Psoas muscle (tissue), 8 donors: ENCODE measurements around the gene SEMA3G. TPM values are rescaled to one million over a fixed set of nuclear protein-coding genes. Genes with fewer than 3 reads are reported as not detected.

ENCODE experiments used
- ATAC-seq, 4 donors: fragments of 200-7000 bp; cut with Tn5 transposase; one replicate each; pipeline ENCODE4 v1.9.1; 2020; ENCODE audit warnings: moderate library complexity in 3 of 4, mild to moderate bottlenecking in 2 of 4
- DNase-seq, 2 donors: peaks; one replicate each; pipeline ENCODE4 v3.0.0-alpha.2; 2020
- H3K27ac ChIP-seq: fragments of 200-600 bp; one replicate; pipeline ENCODE4 v1.8.0; 2022
- H3K27me3 ChIP-seq, 3 donors: fragments of 200-600 bp in 1 of 3; one replicate each; pipeline versions ENCODE4 v1.6.1 to v1.8.0; 2013 to 2022; ENCODE audit warnings: low read length in 2 of 3, mild to moderate bottlenecking in 2 of 3, moderate library complexity in 1 of 3; ENCODE audit not compliant: insufficient read depth in 3 of 3
- H3K36me3 ChIP-seq, 2 donors: fragments of 200-600 bp in 1 of 2; one replicate each; pipeline versions ENCODE4 v1.6.1 to v1.8.0; 2013 to 2022; ENCODE audit warnings: low read depth in 1 of 2, mild to moderate bottlenecking in 1 of 2, moderate library complexity in 1 of 2; ENCODE audit not compliant: insufficient read depth in 1 of 2
- H3K4me1 ChIP-seq: fragments of 200-600 bp; one replicate; pipeline ENCODE4 v1.8.0; 2022
- H3K4me3 ChIP-seq: fragments of 200-600 bp; one replicate; pipeline ENCODE4 v1.8.0; 2022; ENCODE audit warnings: mild to moderate bottlenecking
- H3K9me3 ChIP-seq: fragments of 200-600 bp; one replicate; pipeline ENCODE4 v1.8.0; 2022
- WGBS, 3 donors: extraction: QIAGEN DNeasy Blood & Tissue Kit; methylation state at CpG; one replicate each; pipeline versions ENCODE4 v1.1.6 to v1.1.7; 2013; 5-methylcytosine and 5-hydroxymethylcytosine counted together
- intact Hi-C, 2 donors: fragments of 100-400 bp; cut with DNase I; formaldehyde crosslinking; loops; one replicate each; pipeline versions ENCODE4 v1.11.0 to v1.14.2; 2022
- polyA plus RNA-seq, 3 donors: library from polyadenylated mRNA; stranded (reverse); fragments of 200-250 nt; gene quantifications; one replicate each; pipeline ENCODE4 v1.2.3, GENCODE V29; 2013
- total RNA-seq, 4 donors: library from RNA; stranded (reverse); fragmentation: NEBNext Ultra II Directional in 2 of 4; extraction: Animal tissue kit (Norgen Biotek cat#: 25700) in 2 of 4; gene quantifications; one replicate each; pipeline versions ENCODE4 v1.2.1 to v1.2.4, GENCODE V29; 2021 to 2023
- TF ChIP-seq, protein P1 (sequence below): fragments of 200-600 bp; IDR thresholded peaks from one replicate; pipeline ENCODE4 v1.8.0; 2022; ENCODE audit warnings: antibody characterized with exemption
- donor health status: healthy with polysubstance abuse.
- donor health status: DM: no; HTN: no; CAD: no; lungs with moderate emphysema.
- donor health status: Bipolar disorder and iron deficiency.
- donor health status: healthy.
- donor health status: DM: yes; HTN: yes; CAD: no.
- donor health status: DM: no; HTN: no; CAD: no.
- donor health status: DM: no; HTN: no; CAD: no.
- donor health status: DM: yes; HTN: yes; CAD: no.

The SEMA3G gene
- total and polyA plus RNA-seq, 7 donors, result 6.0 to 13.8 (median 6.5) TPM

DNA sequence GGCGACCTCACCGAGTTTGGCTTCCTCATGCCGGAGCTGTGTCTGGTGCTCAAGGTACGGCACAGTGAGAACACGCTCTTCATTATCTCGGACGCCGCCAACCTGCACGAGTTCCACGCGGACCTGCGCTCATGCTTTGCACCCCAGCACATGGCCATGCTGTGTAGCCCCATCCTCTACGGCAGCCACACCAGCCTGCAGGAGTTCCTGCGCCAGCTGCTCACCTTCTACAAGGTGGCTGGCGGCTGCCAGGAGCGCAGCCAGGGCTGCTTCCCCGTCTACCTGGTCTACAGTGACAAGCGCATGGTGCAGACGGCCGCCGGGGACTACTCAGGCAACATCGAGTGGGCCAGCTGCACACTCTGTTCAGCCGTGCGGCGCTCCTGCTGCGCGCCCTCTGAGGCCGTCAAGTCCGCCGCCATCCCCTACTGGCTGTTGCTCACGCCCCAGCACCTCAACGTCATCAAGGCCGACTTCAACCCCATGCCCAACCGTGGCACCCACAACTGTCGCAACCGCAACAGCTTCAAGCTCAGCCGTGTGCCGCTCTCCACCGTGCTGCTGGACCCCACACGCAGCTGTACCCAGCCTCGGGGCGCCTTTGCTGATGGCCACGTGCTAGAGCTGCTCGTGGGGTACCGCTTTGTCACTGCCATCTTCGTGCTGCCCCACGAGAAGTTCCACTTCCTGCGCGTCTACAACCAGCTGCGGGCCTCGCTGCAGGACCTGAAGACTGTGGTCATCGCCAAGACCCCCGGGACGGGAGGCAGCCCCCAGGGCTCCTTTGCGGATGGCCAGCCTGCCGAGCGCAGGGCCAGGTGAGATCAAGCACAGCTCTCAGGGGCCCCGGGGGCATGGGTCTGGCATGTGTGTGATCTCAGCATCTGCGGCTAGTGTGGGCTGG lies 43.1 kb upstream of the SEMA3G start:
- peaks cover 4 to 87% of the 10 kb centered on the region in 2 donors for H3K36me3 ChIP-seq
- no peaks in the 10 kb centered on the region for H3K9me3 ChIP-seq
- H3K4me3 ChIP-seq, result no peak overlapping the region
- DNase-seq (no peak), ATAC-seq (no peak)
- no peak overlapping the region for H3K27ac ChIP-seq
- H3K4me1 ChIP-seq, result peaks cover 29% of the 10 kb centered on the region
- TF ChIP-seq, protein P1, sequence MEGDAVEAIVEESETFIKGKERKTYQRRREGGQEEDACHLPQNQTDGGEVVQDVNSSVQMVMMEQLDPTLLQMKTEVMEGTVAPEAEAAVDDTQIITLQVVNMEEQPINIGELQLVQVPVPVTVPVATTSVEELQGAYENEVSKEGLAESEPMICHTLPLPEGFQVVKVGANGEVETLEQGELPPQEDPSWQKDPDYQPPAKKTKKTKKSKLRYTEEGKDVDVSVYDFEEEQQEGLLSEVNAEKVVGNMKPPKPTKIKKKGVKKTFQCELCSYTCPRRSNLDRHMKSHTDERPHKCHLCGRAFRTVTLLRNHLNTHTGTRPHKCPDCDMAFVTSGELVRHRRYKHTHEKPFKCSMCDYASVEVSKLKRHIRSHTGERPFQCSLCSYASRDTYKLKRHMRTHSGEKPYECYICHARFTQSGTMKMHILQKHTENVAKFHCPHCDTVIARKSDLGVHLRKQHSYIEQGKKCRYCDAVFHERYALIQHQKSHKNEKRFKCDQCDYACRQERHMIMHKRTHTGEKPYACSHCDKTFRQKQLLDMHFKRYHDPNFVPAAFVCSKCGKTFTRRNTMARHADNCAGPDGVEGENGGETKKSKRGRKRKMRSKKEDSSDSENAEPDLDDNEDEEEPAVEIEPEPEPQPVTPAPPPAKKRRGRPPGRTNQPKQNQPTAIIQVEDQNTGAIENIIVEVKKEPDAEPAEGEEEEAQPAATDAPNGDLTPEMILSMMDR, result no peak
- no peaks in the 10 kb centered on the region for H3K27me3 ChIP-seq
- intact Hi-C loops, result loop anchor here in 1 of 2 donors (10.0 kb wide), 1 partner anchor 187 kb away; no protein-coding TSS in a partner anchor
- WGBS, 3 donors, result 93 to 96% (median 95%) methylated on average over 58 to 59 of the region's 59 CpGs

DNA sequence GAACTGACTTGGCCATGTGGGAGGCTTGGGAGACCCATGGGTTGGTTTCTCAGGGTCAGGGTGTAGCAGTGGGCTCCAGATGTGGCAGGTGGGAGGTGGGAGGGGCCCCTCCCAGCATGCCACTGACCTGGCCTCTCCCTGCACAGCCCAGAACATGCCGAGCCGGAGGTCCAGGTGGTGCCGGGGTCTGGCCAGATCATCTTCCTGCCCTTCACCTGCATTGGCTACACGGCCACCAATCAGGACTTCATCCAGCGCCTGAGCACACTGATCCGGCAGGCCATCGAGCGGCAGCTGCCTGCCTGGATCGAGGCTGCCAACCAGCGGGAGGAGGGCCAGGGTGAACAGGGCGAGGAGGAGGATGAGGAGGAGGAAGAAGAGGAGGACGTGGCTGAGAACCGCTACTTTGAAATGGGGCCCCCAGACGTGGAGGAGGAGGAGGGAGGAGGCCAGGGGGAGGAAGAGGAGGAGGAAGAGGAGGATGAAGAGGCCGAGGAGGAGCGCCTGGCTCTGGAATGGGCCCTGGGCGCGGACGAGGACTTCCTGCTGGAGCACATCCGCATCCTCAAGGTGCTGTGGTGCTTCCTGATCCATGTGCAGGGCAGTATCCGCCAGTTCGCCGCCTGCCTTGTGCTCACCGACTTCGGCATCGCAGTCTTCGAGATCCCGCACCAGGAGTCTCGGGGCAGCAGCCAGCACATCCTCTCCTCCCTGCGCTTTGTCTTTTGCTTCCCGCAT lies 42.3 kb upstream of the SEMA3G start:
- WGBS, 3 donors, result 87 to 89% (median 87%) methylated on average over 30 to 31 of the region's 31 CpGs
- DNase-seq (peak in 1 of 2 donors; percentile 13), ATAC-seq (no peak)
- Histone ChIP-seq H3K27me3 (no peaks in the 10 kb centered on the region), H3K4me3 (no peak overlapping the region), H3K9me3 (no peaks in the 10 kb centered on the region), H3K4me1 (peaks cover 29% of the 10 kb centered on the region), H3K27ac (no peak overlapping the region), H3K36me3 (peaks cover 4 to 87% of the 10 kb centered on the region in 2 donors)
- intact Hi-C loops, result loop anchor here in 1 of 2 donors (10.0 kb wide), 1 partner anchor 188 kb away; no protein-coding TSS in a partner anchor
- TF ChIP-seq, protein P1, result no peak

DNA sequence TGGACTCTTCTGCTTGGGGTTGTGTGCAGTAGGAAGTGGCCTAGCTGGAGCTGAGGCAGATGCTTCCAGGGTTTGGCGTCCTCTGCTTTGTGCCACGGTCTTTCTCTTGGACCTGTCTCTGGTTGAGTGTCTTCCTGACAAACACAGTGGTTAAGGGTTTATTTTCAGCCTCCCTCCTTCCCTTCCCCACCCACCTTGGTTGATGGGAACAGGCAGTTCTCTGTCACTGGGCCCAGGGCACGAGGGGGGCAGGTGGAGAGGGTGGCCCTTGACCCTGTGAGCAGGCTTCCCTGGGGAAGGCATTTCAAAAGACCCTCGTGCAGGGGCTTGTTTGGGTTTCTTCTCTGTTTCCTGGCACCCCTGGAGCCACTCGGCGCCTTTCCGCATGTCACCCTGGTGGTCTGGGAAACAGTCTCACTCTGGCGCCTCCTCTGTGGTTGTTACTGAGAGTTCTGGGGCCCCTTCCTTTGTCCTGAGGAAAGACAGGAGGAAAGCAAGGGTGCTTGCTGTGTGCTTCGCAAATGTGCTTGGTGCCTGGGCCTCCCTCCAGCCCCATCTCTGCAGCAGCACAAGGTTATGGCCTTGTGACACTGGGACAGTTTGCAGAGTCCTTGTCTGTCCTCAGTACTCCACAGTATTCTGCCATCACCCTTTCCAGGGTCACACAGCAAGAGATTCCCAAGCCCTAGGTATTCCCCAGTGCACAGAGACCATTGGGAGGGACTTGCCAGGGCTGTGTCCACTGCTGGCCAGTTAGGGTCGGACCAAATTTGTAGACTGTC lies 40.0 kb upstream of the SEMA3G start:
- Histone ChIP-seq H3K4me3 (no peak overlapping the region), H3K9me3 (no peaks in the 10 kb centered on the region), H3K27ac (peak overlapping the region; percentile 68), H3K4me1 (peaks cover 23% of the 10 kb centered on the region), H3K27me3 (no peaks in the 10 kb centered on the region), H3K36me3 (peaks cover 4 to 87% of the 10 kb centered on the region in 2 donors)
- peak; percentile 17 to 70 (median 50) for ATAC-seq
- WGBS, 3 donors, result 59 to 72% (median 62%) methylated on average over 9 to 10 of the region's 10 CpGs
- intact Hi-C loops, result loop anchor here in 1 of 2 donors (10.0 kb wide), 1 partner anchor 190 kb away; no protein-coding TSS in a partner anchor
- peak in 1 of 2 donors; percentile 21 for DNase-seq
- TF ChIP-seq, protein P1, result no peak

DNA sequence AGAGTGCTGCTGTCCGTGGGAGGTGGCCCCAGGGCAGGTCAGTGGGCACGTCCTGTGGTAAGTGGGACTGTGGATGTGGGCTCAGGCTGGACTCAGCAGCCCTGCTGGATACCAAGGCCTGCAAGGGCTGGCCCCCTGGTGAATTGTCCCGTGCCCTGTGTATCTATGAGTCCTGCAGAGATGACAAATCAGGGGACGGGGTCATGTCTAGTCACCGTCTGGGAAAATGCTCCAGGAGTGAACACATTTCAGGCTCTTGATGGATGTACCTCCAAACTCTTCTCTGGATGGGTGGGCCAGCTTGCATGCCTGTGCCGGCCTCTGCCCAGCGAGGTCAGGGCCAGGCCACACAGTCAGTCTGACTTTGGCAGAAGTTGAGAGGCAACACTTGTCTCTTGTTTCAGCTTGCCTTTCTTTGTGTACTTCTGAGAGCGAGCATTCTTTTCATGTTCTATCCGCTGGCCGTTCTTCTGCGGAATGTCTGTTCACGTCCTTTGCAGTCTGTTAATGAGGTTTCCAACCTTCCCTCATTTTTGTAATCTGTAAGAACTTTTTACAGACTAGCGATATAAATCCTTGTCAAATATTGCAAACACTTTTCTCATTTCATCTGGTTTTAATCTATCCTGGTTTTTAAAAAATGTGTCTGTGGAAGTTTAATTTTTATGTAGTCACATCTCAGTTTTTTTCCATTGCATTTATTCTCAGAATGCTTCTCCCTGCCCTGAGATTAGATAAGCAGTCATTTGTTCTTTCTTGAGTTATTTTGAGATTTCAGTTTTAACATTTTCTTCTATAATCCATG lies 38.9 kb upstream of the SEMA3G start:
- 39 to 58% (median 43%) methylated on average over 13 of the region's 13 CpGs for WGBS, 3 donors
- H3K4me1 ChIP-seq, result peaks cover 18% of the 10 kb centered on the region
- ATAC-seq (peak; percentile 56 to 80 (median 70)), DNase-seq (peak in 1 of 2 donors; percentile 33)
- H3K27me3 ChIP-seq, result no peaks in the 10 kb centered on the region
- intact Hi-C loops, result loop anchor here in 1 of 2 donors (10.0 kb wide), 1 partner anchor 191 kb away; no protein-coding TSS in a partner anchor
- TF ChIP-seq, protein P1, result no peak
- H3K9me3 ChIP-seq, result no peaks in the 10 kb centered on the region
- peak overlapping the region; percentile 68 for H3K27ac ChIP-seq
- peaks cover 4 to 87% of the 10 kb centered on the region in 2 donors for H3K36me3 ChIP-seq
- H3K4me3 ChIP-seq, result no peak overlapping the region
